Purkinje cell (primary cell): ENCODE data around the gene CUEDC1. TPM values are rescaled to one million over a fixed set of nuclear protein-coding genes. Genes with fewer than 3 reads are reported as not detected.

ENCODE experiments used
- polyA plus RNA-seq: library from polyadenylated mRNA; unstranded; fragments of >200 nt; fragmentation: Nextera tagmentation; gene quantifications from 2 replicates; pipeline ENCODE4 v1.2.1, GENCODE V29; 2014

The CUEDC1 gene
- 0.24 and 0.58 TPM in 2 replicates for polyA plus RNA-seq

GRCh38 chr17:57955183-57955931, at the start of gene CUEDC1:
Gene CUEDC1 (minus strand): TSS chr17:57955412. CDS start chr17:57885564, 69,848 bp downstream.

GRCh38 chr17:57987581-57988300, 32.5 kb upstream of the CUEDC1 start, which contains the start of gene VEZF1:
Gene VEZF1 (minus strand): TSS chr17:57988254. CDS start chr17:57988111, 143 bp downstream.

GRCh38 chr17:57849874-57850754, 105.1 kb downstream of the CUEDC1 start, which contains the start of gene MRPS23:
Gene MRPS23 (minus strand): TSS chr17:57850044. CDS start chr17:57850010, 34 bp downstream.

Other genes with a start within 250 kb of the CUEDC1 start
- not detected in 2 replicates for gene CCDC182, start 210.1 kb downstream of the CUEDC1 start, polyA plus RNA-seq
- gene MRPS23, start 105.4 kb downstream of the CUEDC1 start, polyA plus RNA-seq: 96.8 and 103 TPM in 2 replicates
- 5.4 and 7.8 TPM in 2 replicates for gene VEZF1, start 32.8 kb upstream of the CUEDC1 start, polyA plus RNA-seq
- gene SRSF1, start 51.8 kb upstream of the CUEDC1 start, polyA plus RNA-seq: 25.0 and 27.9 TPM in 2 replicates
- gene DYNLL2, start 128.0 kb upstream of the CUEDC1 start, polyA plus RNA-seq: 8.5 and 10.0 TPM in 2 replicates
- gene OR4D1, start 193.0 kb upstream of the CUEDC1 start, polyA plus RNA-seq: 0.48 TPM in 1 of 2 replicates, not detected in the other
- gene OR4D2, start 211.6 kb upstream of the CUEDC1 start, polyA plus RNA-seq: not detected in 2 replicates
- gene EPX, start 237.3 kb upstream of the CUEDC1 start, polyA plus RNA-seq: not detected in 2 replicates